HepG2 (cell line): ENCODE results near the gene SLC7A6OS. TPM values are rescaled to one million over a fixed set of nuclear protein-coding genes. Genes with fewer than 3 reads are reported as not detected.

Source experiments
- CBX5 ChIP-seq: sonication (generic); formaldehyde crosslinking; IDR thresholded peaks from 2 replicates; pipeline ENCODE4 v1.4.0; 2020; ENCODE audit warnings: missing genetic modification reagents, borderline replicate concordance
- DR1 ChIP-seq: sonication (generic); formaldehyde crosslinking; IDR thresholded peaks from 2 replicates; pipeline ENCODE4 v1.8.0; 2021; ENCODE audit warnings: mild to moderate bottlenecking, missing genetic modification reagents, inconsistent platforms
- GFI1 ChIP-seq: sonication (generic); formaldehyde crosslinking; IDR thresholded peaks from 2 replicates; pipeline ENCODE4 v1.5.0; 2020; ENCODE audit warnings: missing genetic modification reagents, mild to moderate bottlenecking, borderline replicate concordance
- HNRNPLL ChIP-seq: fragments of 200-400 bp; formaldehyde crosslinking; IDR thresholded peaks from 2 replicates; pipeline ENCODE4 v1.6.1; 2017; ENCODE audit warnings: mild to moderate bottlenecking, low read depth, low read length; ENCODE audit not compliant: poor library complexity, severe bottlenecking
- ONECUT2 ChIP-seq: sonication (generic); formaldehyde crosslinking; IDR thresholded peaks from 2 replicates; pipeline ENCODE4 v1.4.0; 2020; ENCODE audit warnings: missing genetic modification reagents
- PHB2 ChIP-seq: fragments of 450-650 bp; IDR thresholded peaks from 2 replicates; pipeline ENCODE4 v1.6.1; 2018; ENCODE audit not compliant: partially characterized antibody
- PHF20 ChIP-seq: sonication (generic); formaldehyde crosslinking; IDR thresholded peaks from 2 replicates; pipeline ENCODE4 v1.5.0; 2020; ENCODE audit warnings: mild to moderate bottlenecking, missing genetic modification reagents
- RBFOX2 ChIP-seq: fragments of 200-400 bp; formaldehyde crosslinking; IDR thresholded peaks from 2 replicates; pipeline ENCODE4 v1.6.1; 2017; ENCODE audit warnings: low read depth, mild to moderate bottlenecking, low read length
- TCF7L2 ChIP-seq: IDR thresholded peaks from 2 replicates; pipeline ENCODE4 v1.6.1; 2011; ENCODE audit warnings: mild to moderate bottlenecking, low read depth, low read length, moderate library complexity
- YEATS2 ChIP-seq: sonication (generic); formaldehyde crosslinking; IDR thresholded peaks from 2 replicates; pipeline ENCODE4 v1.4.0; 2020; ENCODE audit warnings: missing genetic modification reagents, borderline replicate concordance
- ZBTB20 ChIP-seq: sonication (generic); formaldehyde crosslinking; IDR thresholded peaks from 2 replicates; pipeline ENCODE4 v1.8.1; 2023; ENCODE audit warnings: missing genetic modification reagents, low read depth, mild to moderate bottlenecking, borderline replicate concordance
- ZKSCAN1 ChIP-seq: fragments of 150-350 bp; IDR thresholded peaks from 2 replicates; pipeline ENCODE4 v1.6.1; 2014; ENCODE audit warnings: low read length
- ZNF317 ChIP-seq: sonication (generic); formaldehyde crosslinking; IDR thresholded peaks from 2 replicates; pipeline ENCODE4 v1.5.0; 2020; ENCODE audit warnings: mild to moderate bottlenecking, missing genetic modification reagents
- ZNF331 ChIP-seq: sonication (generic); formaldehyde crosslinking; IDR thresholded peaks from 2 replicates; pipeline ENCODE4 v1.4.0; 2020; ENCODE audit warnings: missing genetic modification reagents
- ZNF703 ChIP-seq: sonication (generic); formaldehyde crosslinking; IDR thresholded peaks from 2 replicates; pipeline ENCODE4 v1.5.1; 2020; ENCODE audit warnings: missing genetic modification reagents, mild to moderate bottlenecking, moderate library complexity, borderline replicate concordance
- ZNF772 ChIP-seq: sonication (generic); formaldehyde crosslinking; IDR thresholded peaks from 2 replicates; pipeline ENCODE4 v1.5.0; 2020; ENCODE audit warnings: mild to moderate bottlenecking, missing genetic modification reagents
- polyA plus RNA-seq, 8 experiments: library from polyadenylated mRNA; depleted of rRNA in 3 of 8; stranded (reverse) in 7 of 8; unstranded in 1 of 8; fragments of >200 nt; fragmentation: Illumina TruSeq in 4 of 8; extraction: Trizol in 4 of 8; gene quantifications; 2 replicates each; pipeline versions ENCODE4 v1.2.1 to v1.2.3, GENCODE V29; 2011 to 2016; ENCODE audit warnings: low read depth in 4 of 8, missing spikeins in 1 of 8, mixed read lengths in 1 of 8; ENCODE audit not compliant: insufficient read depth in 1 of 8
- total RNA-seq, 5 experiments: library from RNA; depleted of rRNA; stranded (reverse); fragments of >200 nt; fragmentation: Illumina TruSeq; extraction: Trizol; gene quantifications; 2 replicates each; pipeline ENCODE4 v1.2.3, GENCODE V29; 2016; ENCODE audit warnings: low read depth in 1 of 5
- TF ChIP-seq, protein P1 (sequence below): sonication (generic); formaldehyde crosslinking; conservative IDR thresholded peaks from 2 replicates; pipeline ENCODE4 v1.5.0; 2020; ENCODE audit warnings: missing genetic modification reagents
- TF ChIP-seq, protein P2 (sequence below): sonication (generic); formaldehyde crosslinking; IDR thresholded peaks from 2 replicates; pipeline ENCODE4 v1.4.0; 2020; ENCODE audit warnings: missing genetic modification reagents
- TF ChIP-seq, protein P3 (sequence below): sonication (generic); formaldehyde crosslinking; IDR thresholded peaks from 2 replicates; pipeline ENCODE4 v1.5.1; 2020; ENCODE audit warnings: missing genetic modification reagents, mild to moderate bottlenecking, borderline replicate concordance

The SLC7A6OS gene
- total and polyA plus RNA-seq, 2 of the 13 experiments (the other 11 are each of a cell fraction or from before 2014, with no cell fraction given) = 11.2 to 21.5 TPM

DNA sequence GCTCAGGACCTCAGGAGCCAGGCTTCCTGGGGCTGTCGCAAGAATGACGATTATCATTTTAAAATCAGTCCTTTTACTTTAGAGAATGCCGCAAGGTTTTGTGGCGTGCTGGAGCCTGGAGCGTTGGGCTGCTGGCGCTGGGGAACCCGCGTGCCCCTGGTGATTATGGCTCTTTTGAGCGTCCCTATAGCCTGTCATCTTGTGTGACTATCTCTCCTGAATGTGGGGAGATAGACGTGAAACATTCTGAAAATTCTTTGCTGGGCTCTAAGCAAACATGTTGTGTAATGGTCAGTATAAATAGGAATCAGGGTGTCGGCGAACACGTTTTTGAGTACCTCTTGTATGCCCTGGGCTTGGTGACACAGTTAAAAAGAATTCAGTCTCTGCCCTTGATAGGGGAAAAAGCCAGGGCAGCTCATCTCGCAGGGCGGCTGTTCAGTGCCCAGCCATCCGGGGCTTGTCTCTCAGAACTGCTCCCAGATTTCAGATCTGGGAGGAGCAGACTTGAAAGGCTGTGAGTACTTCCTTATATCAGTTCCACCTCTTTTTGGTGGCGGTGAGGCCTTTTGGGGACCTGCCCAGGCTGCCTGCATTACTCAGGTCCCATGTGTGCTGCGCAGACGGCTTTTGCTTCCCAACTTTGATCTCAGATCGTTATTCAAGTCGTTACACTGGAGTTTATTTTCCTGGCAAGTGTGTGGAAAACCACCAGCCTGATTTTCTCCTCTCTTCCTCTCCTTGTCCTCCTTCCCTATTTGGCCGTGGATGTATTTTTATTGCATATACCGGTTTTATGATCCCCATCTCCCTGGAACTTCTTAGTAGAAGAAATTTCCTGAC, 45.4 kb downstream of the SLC7A6OS start (continued):
- TF ChIP-seq CBX5 (CRISPR knock-in tag) (peak; percentile 38; the same call in 1 of the 2 replicates), RBFOX2 (no peak), ZKSCAN1 (peak; percentile 65; the same call in 1 of the 2 replicates), YEATS2 (peak; percentile 66; the same call in 1 of the 2 replicates), TCF7L2 (peak; percentile 62; the same call in 1 of the 2 replicates), ZNF317 (peak; percentile 90), PHB2 (no peak), ONECUT2 (CRISPR knock-in tag) (0 out of 2 replicates have a peak, but pooled peaks have one; percentile 40), GFI1 (CRISPR knock-in tag) (peak; percentile 86), ZNF772 (CRISPR knock-in tag) (peak; percentile 40; the same call in 1 of the 2 replicates), HNRNPLL (peak; percentile 23), DR1 (CRISPR knock-in tag) (peak; percentile 59), ZNF703 (peak; percentile 12; the same call in 1 of the 2 replicates), ZNF331 (peak; percentile 87; the same call in 1 of the 2 replicates), PHF20 (CRISPR knock-in tag) (peak; percentile 19; the same call in 1 of the 2 replicates), ZBTB20 (CRISPR knock-in tag) (no peak; the same call in 1 of the 2 replicates)
- TF ChIP-seq, protein P1, sequence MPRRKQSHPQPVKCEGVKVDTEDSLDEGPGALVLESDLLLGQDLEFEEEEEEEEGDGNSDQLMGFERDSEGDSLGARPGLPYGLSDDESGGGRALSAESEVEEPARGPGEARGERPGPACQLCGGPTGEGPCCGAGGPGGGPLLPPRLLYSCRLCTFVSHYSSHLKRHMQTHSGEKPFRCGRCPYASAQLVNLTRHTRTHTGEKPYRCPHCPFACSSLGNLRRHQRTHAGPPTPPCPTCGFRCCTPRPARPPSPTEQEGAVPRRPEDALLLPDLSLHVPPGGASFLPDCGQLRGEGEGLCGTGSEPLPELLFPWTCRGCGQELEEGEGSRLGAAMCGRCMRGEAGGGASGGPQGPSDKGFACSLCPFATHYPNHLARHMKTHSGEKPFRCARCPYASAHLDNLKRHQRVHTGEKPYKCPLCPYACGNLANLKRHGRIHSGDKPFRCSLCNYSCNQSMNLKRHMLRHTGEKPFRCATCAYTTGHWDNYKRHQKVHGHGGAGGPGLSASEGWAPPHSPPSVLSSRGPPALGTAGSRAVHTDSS = no peak
- TF ChIP-seq, protein P2, sequence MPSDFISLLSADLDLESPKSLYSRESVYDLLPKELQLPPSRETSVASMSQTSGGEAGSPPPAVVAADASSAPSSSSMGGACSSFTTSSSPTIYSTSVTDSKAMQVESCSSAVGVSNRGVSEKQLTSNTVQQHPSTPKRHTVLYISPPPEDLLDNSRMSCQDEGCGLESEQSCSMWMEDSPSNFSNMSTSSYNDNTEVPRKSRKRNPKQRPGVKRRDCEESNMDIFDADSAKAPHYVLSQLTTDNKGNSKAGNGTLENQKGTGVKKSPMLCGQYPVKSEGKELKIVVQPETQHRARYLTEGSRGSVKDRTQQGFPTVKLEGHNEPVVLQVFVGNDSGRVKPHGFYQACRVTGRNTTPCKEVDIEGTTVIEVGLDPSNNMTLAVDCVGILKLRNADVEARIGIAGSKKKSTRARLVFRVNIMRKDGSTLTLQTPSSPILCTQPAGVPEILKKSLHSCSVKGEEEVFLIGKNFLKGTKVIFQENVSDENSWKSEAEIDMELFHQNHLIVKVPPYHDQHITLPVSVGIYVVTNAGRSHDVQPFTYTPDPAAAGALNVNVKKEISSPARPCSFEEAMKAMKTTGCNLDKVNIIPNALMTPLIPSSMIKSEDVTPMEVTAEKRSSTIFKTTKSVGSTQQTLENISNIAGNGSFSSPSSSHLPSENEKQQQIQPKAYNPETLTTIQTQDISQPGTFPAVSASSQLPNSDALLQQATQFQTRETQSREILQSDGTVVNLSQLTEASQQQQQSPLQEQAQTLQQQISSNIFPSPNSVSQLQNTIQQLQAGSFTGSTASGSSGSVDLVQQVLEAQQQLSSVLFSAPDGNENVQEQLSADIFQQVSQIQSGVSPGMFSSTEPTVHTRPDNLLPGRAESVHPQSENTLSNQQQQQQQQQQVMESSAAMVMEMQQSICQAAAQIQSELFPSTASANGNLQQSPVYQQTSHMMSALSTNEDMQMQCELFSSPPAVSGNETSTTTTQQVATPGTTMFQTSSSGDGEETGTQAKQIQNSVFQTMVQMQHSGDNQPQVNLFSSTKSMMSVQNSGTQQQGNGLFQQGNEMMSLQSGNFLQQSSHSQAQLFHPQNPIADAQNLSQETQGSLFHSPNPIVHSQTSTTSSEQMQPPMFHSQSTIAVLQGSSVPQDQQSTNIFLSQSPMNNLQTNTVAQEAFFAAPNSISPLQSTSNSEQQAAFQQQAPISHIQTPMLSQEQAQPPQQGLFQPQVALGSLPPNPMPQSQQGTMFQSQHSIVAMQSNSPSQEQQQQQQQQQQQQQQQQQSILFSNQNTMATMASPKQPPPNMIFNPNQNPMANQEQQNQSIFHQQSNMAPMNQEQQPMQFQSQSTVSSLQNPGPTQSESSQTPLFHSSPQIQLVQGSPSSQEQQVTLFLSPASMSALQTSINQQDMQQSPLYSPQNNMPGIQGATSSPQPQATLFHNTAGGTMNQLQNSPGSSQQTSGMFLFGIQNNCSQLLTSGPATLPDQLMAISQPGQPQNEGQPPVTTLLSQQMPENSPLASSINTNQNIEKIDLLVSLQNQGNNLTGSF (CRISPR knock-in tag) = peak; percentile 23; the same call in 1 of the 2 replicates
- TF ChIP-seq, protein P3, sequence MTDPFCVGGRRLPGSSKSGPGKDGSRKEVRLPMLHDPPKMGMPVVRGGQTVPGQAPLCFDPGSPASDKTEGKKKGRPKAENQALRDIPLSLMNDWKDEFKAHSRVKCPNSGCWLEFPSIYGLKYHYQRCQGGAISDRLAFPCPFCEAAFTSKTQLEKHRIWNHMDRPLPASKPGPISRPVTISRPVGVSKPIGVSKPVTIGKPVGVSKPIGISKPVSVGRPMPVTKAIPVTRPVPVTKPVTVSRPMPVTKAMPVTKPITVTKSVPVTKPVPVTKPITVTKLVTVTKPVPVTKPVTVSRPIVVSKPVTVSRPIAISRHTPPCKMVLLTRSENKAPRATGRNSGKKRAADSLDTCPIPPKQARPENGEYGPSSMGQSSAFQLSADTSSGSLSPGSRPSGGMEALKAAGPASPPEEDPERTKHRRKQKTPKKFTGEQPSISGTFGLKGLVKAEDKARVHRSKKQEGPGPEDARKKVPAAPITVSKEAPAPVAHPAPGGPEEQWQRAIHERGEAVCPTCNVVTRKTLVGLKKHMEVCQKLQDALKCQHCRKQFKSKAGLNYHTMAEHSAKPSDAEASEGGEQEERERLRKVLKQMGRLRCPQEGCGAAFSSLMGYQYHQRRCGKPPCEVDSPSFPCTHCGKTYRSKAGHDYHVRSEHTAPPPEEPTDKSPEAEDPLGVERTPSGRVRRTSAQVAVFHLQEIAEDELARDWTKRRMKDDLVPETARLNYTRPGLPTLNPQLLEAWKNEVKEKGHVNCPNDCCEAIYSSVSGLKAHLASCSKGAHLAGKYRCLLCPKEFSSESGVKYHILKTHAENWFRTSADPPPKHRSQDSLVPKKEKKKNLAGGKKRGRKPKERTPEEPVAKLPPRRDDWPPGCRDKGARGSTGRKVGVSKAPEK (CRISPR knock-in tag) = no peak; the same call in 1 of the 2 replicates
